ENCODE data around the gene CREM.
A peak's percentile ranks its signal among the peaks of the same experiment; 100 is the strongest.

Gene CREM

GRCh38 chr10:35166607-35167006 is 40.0 kb downstream of the CREM start:
- H3K4me3 Mint-ChIP-seq: no peak overlapping the region
- H3K27ac Mint-ChIP-seq: no peak overlapping the region
- no peaks in the 10 kb centered on the region for H3K9me3 Mint-ChIP-seq

GRCh38 chr10:35167342-35167741 is 40.7 kb downstream of the CREM start:
- peaks cover 4% of the 10 kb centered on the region for H3K36me3 Mint-ChIP-seq
- no peak overlapping the region for H3K4me3 Mint-ChIP-seq
- H3K9me3 Mint-ChIP-seq: no peaks in the 10 kb centered on the region
- no peaks in the 10 kb centered on the region for H3K4me1 Mint-ChIP-seq
- no peak overlapping the region for H3K27ac Mint-ChIP-seq
- no peaks in the 10 kb centered on the region for H3K27me3 Mint-ChIP-seq

More at GRCh38 chr10:35166607-35167006, 40.0 kb downstream of the CREM start:
- peaks cover 7% of the 10 kb centered on the region for H3K36me3 Mint-ChIP-seq
- H3K27me3 Mint-ChIP-seq: no peaks in the 10 kb centered on the region
- H3K4me1 Mint-ChIP-seq: no peaks in the 10 kb centered on the region

- H3K4me1 Mint-ChIP-seq: no peaks in the 10 kb centered on the region
- no peak overlapping the region for H3K27ac Mint-ChIP-seq
- peaks cover 2% of the 10 kb centered on the region for H3K36me3 Mint-ChIP-seq
- no peak overlapping the region for H3K4me3 Mint-ChIP-seq
- no peaks in the 10 kb centered on the region for H3K27me3 Mint-ChIP-seq
- no peaks in the 10 kb centered on the region for H3K9me3 Mint-ChIP-seq
Observed at GRCh38 chr10:35172146-35172545, 45.5 kb downstream of the CREM start.

- peaks cover 2% of the 10 kb centered on the region for H3K36me3 Mint-ChIP-seq
- no peaks in the 10 kb centered on the region for H3K27me3 Mint-ChIP-seq
- no peaks in the 10 kb centered on the region for H3K4me1 Mint-ChIP-seq
- no peak overlapping the region for H3K27ac Mint-ChIP-seq
- H3K9me3 Mint-ChIP-seq: no peaks in the 10 kb centered on the region
- H3K4me3 Mint-ChIP-seq: no peak overlapping the region
Observed at GRCh38 chr10:35172574-35172973, 45.9 kb downstream of the CREM start.

- no peak overlapping the region for H3K4me3 Mint-ChIP-seq
- H3K27me3 Mint-ChIP-seq: no peaks in the 10 kb centered on the region
- H3K27ac Mint-ChIP-seq: no peak overlapping the region
- H3K36me3 Mint-ChIP-seq: peaks cover 2% of the 10 kb centered on the region
- no peaks in the 10 kb centered on the region for H3K9me3 Mint-ChIP-seq
- no peaks in the 10 kb centered on the region for H3K4me1 Mint-ChIP-seq
Observed at GRCh38 chr10:35178331-35178730, 51.7 kb downstream of the CREM start.

GRCh38 chr10:35182631-35183510 is 56.2 kb downstream of the CREM start:
- H3K36me3 Mint-ChIP-seq: peaks cover 4% of the 10 kb centered on the region
- no peaks in the 10 kb centered on the region for H3K9me3 Mint-ChIP-seq
- H3K27ac Mint-ChIP-seq: no peak overlapping the region
- H3K4me1 Mint-ChIP-seq: no peaks in the 10 kb centered on the region
- no peaks in the 10 kb centered on the region for H3K27me3 Mint-ChIP-seq
- H3K4me3 Mint-ChIP-seq: no peak overlapping the region

- Mint-ChIP-seq H3K9me3 (no peaks in the 10 kb centered on the region), H3K36me3 (peaks cover 2% of the 10 kb centered on the region), H3K4me1 (no peaks in the 10 kb centered on the region), H3K4me3 (no peak overlapping the region), H3K27me3 (no peaks in the 10 kb centered on the region), H3K27ac (no peak overlapping the region)
Observed at GRCh38 chr10:35184527-35185171, 58.0 kb downstream of the CREM start.

- no peaks in the 10 kb centered on the region for H3K27me3 Mint-ChIP-seq
- H3K9me3 Mint-ChIP-seq: no peaks in the 10 kb centered on the region
- H3K27ac Mint-ChIP-seq: no peak overlapping the region
- peaks cover 2% of the 10 kb centered on the region for H3K36me3 Mint-ChIP-seq
- no peak overlapping the region for H3K4me3 Mint-ChIP-seq
- no peaks in the 10 kb centered on the region for H3K4me1 Mint-ChIP-seq
Observed at GRCh38 chr10:35185260-35186034, 58.8 kb downstream of the CREM start.

- Mint-ChIP-seq H3K4me3 (no peak overlapping the region), H3K4me1 (peaks cover 12% of the 10 kb centered on the region), H3K27me3 (no peaks in the 10 kb centered on the region), H3K36me3 (peaks cover 4% of the 10 kb centered on the region), H3K27ac (no peak overlapping the region), H3K9me3 (no peaks in the 10 kb centered on the region)
Observed at GRCh38 chr10:35188954-35189353, 62.3 kb downstream of the CREM start.

GRCh38 chr10:35191523-35191922 is 64.9 kb downstream of the CREM start:
- H3K36me3 Mint-ChIP-seq: peaks cover 4% of the 10 kb centered on the region
- H3K27ac Mint-ChIP-seq: no peak overlapping the region
- peaks cover 34% of the 10 kb centered on the region for H3K4me1 Mint-ChIP-seq
- H3K27me3 Mint-ChIP-seq: no peaks in the 10 kb centered on the region
- H3K4me3 Mint-ChIP-seq: no peak overlapping the region
- no peaks in the 10 kb centered on the region for H3K9me3 Mint-ChIP-seq

- Mint-ChIP-seq H3K9me3 (no peaks in the 10 kb centered on the region), H3K4me1 (peaks cover 34% of the 10 kb centered on the region), H3K36me3 (peaks cover 4% of the 10 kb centered on the region), H3K27me3 (no peaks in the 10 kb centered on the region), H3K4me3 (no peak overlapping the region), H3K27ac (peak overlapping the region; percentile 8)
Observed at GRCh38 chr10:35192645-35193249, 66.1 kb downstream of the CREM start.

- peaks cover 34% of the 10 kb centered on the region for H3K4me1 Mint-ChIP-seq
- H3K4me3 Mint-ChIP-seq: peak overlapping the region; percentile 94
Observed at GRCh38 chr10:35194471-35194870, 67.8 kb downstream of the CREM start.

GRCh38 chr10:35194906-35195305 is 68.3 kb downstream of the CREM start:
- no peaks in the 10 kb centered on the region for H3K9me3 Mint-ChIP-seq
- H3K27me3 Mint-ChIP-seq: no peaks in the 10 kb centered on the region
- H3K27ac Mint-ChIP-seq: peak overlapping the region; percentile 97
- peaks cover 34% of the 10 kb centered on the region for H3K4me1 Mint-ChIP-seq
- peak overlapping the region; percentile 94 for H3K4me3 Mint-ChIP-seq
- peaks cover 4% of the 10 kb centered on the region for H3K36me3 Mint-ChIP-seq

More at GRCh38 chr10:35194471-35194870, 67.8 kb downstream of the CREM start:
- Mint-ChIP-seq H3K27ac (peak overlapping the region; percentile 72), H3K36me3 (peaks cover 4% of the 10 kb centered on the region), H3K9me3 (no peaks in the 10 kb centered on the region), H3K27me3 (no peaks in the 10 kb centered on the region)

GRCh38 chr10:35195361-35196306 is 69.0 kb downstream of the CREM start:
- Mint-ChIP-seq H3K27me3 (no peaks in the 10 kb centered on the region), H3K4me3 (peak overlapping the region; percentile 94), H3K9me3 (no peaks in the 10 kb centered on the region), H3K27ac (peak overlapping the region; percentile 97), H3K36me3 (peaks cover 8% of the 10 kb centered on the region), H3K4me1 (peaks cover 39% of the 10 kb centered on the region)

All from activated naive CD4-positive, alpha-beta T cell treated with anti-CD3 and anti-CD28 coated beads, Interleukin-2, amount 50 U/mL, for 24 hours (primary cell).